RWPE1 (cell line): ENCODE results near the gene NELFB.

ENCODE experiments used
- CTCF ChIA-PET: fragments of 350-600 bp; sonication (Branson Sonifier 250); formaldehyde crosslinking; extraction: SDS; loops from one replicate; lab custom pipeline; 2021; lab: Yijun Ruan, JAX
- POLR2A ChIA-PET: fragments of 400-600 bp; formaldehyde crosslinking; extraction: SDS; loops from one replicate; lab custom pipeline; 2020; ENCODE audit warnings: antibody characterized with exemption; ENCODE audit not compliant: low non-redundant PET; lab: Yijun Ruan, JAX
- DNase-seq: peaks from one replicate; pipeline ENCODE4 v3.0.0; 2012; ENCODE audit warnings: low spot score
- H3K27ac ChIP-seq: fragments of 450-650 bp; 2 replicates; pipeline ENCODE4 v1.5.1; 2017
- CTCF ChIP-seq: fragments of 450-650 bp; conservative IDR thresholded peaks from 2 replicates; pipeline ENCODE4 v1.5.1; 2017; ENCODE audit warnings: low read depth, mild to moderate bottlenecking

The NELFB gene

DNA sequence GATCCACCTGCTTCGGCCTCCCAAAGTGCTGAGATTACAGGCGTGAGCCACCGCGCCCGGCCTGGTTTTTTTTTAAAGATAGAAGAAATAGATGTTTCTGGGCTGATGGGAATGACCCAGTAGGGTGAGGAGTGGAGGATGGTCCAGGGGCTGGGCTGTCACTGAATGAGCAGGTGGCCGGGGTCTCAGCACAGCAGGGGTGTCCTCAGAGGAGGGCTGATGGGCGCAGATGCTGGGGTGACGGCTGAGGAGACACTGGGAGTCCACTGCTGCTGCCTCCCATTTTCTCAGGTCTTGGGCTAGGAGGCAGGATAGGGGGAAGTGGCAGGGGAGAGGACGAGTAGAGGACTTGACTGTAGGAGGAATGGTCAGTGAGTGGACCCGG is 20.1 kb downstream of the NELFB start:
- POLR2A ChIA-PET: interaction anchor here (0.7 to 1.0 kb wide), 3 partner anchors 27 to 48 kb away, joined by 3 to 4 read pairs (median 3); partner anchors contain the start of genes NRARP and RNF224
- TF ChIP-seq CTCF: no peak
- CTCF ChIA-PET: interaction anchor here (0.7 kb wide), 1 partner anchor 15 kb away, joined by 4 read pairs; no protein-coding TSS in a partner anchor
- H3K27ac ChIP-seq: peak overlapping the region; percentile 94
- no peak for DNase-seq

DNA sequence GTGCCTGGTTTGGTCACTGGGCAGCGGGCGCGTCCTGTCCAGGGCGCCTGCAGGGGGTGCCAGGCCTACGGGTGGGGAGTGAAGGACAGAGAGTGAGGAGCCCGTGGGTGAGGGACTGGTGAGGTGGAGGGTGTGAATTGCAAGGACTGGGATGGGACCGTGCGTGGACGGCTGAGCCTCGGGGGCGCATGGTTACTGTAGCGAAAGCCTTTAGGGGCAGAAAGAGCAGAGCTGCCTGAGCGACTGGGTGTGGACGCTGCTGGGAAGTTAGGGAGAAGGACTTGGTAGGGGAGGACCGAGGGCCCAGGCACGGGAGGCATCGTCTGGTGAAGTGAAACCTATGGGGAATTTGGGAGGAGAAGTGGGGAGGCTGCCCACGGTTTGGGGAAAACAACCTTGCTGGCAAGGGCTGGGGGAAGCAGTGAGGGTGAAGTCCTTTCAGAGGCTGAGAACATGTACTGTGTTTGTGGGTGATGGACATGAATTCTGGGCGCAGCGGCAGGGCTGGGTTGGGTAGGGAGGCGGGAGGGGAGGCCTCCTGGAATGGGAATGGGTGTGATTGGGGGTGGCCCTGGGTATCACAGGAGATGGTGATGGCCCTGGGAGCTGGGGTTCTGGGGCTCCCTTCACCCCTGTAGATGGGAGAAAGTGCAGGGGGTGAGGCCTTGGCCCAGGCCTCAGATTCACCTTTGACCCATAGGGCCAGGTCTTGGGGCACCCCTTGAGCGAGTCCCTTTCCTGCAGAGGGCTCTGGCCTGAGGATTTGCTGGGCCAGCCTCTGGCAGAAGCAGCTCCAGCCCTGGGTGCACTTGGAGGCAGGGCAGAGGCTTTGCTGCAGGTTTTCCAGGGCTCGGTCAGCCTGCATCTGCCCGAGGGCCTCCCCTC is 20.7 kb downstream of the NELFB start:
- ChIA-PET POLR2A (no interaction called here), CTCF (interaction anchor here (0.7 to 2.2 kb wide), 2 partner anchors 27 to 111 kb away, joined by 4 to 13 read pairs; partner anchors contain the start of gene NRARP)
- no peak for TF ChIP-seq CTCF
- no peak for DNase-seq
- H3K27ac ChIP-seq: peak overlapping the region; percentile 94

DNA sequence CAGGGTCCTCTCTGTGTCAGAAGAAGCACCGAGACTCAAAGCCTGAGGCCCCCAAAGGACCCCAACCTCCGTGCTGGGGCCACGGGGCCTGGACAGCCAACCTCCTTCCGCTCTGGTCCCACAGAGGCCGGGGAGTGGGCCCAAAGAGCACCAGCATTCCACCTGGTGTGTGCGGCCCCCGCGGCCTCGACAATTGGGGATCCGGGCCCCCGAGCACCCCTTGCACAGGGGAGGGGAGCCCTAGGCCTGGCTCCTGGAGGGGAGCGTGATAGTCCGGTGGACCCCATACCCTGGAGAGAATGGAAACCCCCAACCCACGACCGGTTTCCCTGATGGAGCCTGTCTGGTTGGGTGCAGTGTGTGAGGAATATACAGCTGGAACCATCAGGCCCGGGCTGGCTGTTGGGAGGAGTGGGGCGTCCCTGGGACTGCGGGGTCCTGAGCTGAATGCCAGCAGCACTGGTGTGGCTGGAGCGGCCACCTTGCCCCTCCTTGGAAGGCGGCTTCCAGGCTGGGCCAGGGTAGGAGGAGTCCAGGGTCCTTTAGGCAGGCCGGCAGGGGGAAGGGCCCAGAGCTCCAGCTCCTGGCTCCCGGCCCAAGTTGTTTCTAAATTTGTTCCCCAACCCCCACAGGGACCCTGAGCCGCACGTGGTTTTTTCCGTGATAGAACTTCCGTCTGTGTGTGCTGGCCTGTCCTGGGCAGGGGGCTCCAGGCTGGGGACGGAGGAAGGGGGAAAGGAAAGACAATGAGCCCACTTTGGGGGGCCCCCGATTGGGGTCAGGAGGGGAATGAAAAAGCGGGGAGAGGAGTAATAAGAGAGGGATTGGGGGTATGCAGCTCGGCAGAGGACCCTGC is 21.6 kb downstream of the NELFB start:
- POLR2A ChIA-PET: interaction anchor here (0.6 to 1.7 kb wide), 6 partner anchors 10 to 301 kb away, joined by 3 to 9 read pairs (median 4); partner anchors contain the start of gene TUBB4B
- no peak for TF ChIP-seq CTCF
- no peak for DNase-seq
- peak overlapping the region; percentile 94 for H3K27ac ChIP-seq
- CTCF ChIA-PET: interaction anchor here (0.6 to 2.2 kb wide), 7 partner anchors 7 to 157 kb away, joined by 3 to 13 read pairs (median 3); partner anchors contain the start of gene NRARP

GRCh38 chr9:137277329-137278041 is 22.4 kb downstream of the NELFB start, which contains the start of gene TOR4A:
TSS of gene TOR4A (plus strand) at chr9:137277726. CDS start at chr9:137278690, 964 bp downstream.
- TF ChIP-seq CTCF: peak; percentile 73
- ChIA-PET CTCF (interaction anchor here (0.6 to 2.2 kb wide), 9 partner anchors 8 to 173 kb away, joined by 3 to 13 read pairs (median 3); partner anchors contain the start of gene NRARP), POLR2A (interaction anchor here (0.6 to 1.7 kb wide), 6 partner anchors 9 to 300 kb away, joined by 3 to 9 read pairs (median 4); partner anchors contain the start of gene TUBB4B)
- peak within 1 kb of the TSS; percentile 94 for H3K27ac ChIP-seq
- peak; percentile 97 for DNase-seq

DNA sequence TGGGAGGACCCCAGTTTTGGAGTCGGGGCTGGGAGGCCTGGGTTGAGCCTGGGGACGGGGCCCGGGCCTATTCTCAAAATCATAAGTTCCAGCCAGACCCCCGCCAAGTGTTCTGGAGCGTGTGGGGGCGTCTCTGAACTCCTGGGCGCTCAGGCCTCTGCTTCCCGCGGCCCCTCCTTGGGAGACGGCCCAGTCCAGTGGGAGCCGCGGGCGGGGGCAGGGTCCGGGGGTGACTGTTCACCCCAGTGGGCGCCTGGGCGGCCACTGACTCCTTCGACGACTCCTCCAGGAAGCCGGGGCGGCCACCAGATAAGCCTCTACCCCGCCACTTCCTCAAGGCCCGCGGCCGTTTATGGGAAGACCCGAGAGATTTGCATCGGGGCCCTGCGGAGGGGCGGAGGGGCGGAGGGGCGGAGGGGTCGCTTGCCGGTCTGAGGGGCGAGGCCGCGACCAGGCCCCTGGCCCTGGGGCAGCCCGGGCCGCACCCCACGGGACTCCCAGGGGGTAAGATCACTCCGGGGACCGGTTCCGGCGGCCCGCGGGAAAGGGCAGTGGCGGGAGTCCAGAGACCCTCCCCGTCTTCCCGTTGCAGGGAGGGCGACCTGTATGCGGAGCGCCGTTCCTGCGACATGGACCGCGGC is 23.1 kb downstream of the NELFB start:
- no peak for DNase-seq
- H3K27ac ChIP-seq: peak overlapping the region; percentile 94
- POLR2A ChIA-PET: interaction anchor here (1.0 to 1.7 kb wide), 5 partner anchors 8 to 37 kb away, joined by 3 to 9 read pairs (median 5); partner anchors contain the start of gene TUBB4B
- CTCF ChIA-PET: interaction anchor here (0.6 to 2.2 kb wide), 6 partner anchors 16 to 174 kb away, joined by 3 to 13 read pairs (median 3); partner anchors contain the start of gene NRARP
- TF ChIP-seq CTCF: no peak
